ENCODE measurements around the gene CDS1.

Gene CDS1

GRCh38 chr4:84615355-84615754, 32.4 kb downstream of the CDS1 start:
- H3K27ac ChIP-seq (ENCODE audit: low read length), result no peak overlapping the region
- H3K79me2 ChIP-seq (ENCODE audit: low read length), result no peaks in the 10 kb centered on the region
- TF ChIP-seq CTCF (IDR thresholded peaks at IDR 0.05; ENCODE audit: low read depth, low read length) (no peak), EZH2phosphoT487 (IDR thresholded peaks at IDR 0.05; ENCODE audit: low read depth) (no peak)
- no peak overlapping the region for H3K9ac ChIP-seq (ENCODE audit: low read length)
- H3K36me3 ChIP-seq (replicated peaks; ENCODE audit: low read depth, low read length), result peaks cover under 1% of the 10 kb centered on the region
- peaks cover 17% of the 10 kb centered on the region for H3K4me1 ChIP-seq (ENCODE audit: low read length)
- no peaks in the 10 kb centered on the region for H3K9me3 ChIP-seq (ENCODE audit: insufficient read depth, low read length)
- H3K4me2 ChIP-seq (ENCODE audit: low read length), result no peak overlapping the region
- no peak overlapping the region for H3K4me3 ChIP-seq (ENCODE audit: low read length)
- no peak overlapping the region for H2AFZ ChIP-seq (ENCODE audit: low read depth, low read length)
- no peaks in the 10 kb centered on the region for H3K27me3 ChIP-seq (ENCODE audit: low read depth, low read length)
- H4K20me1 ChIP-seq (ENCODE audit: insufficient read depth, low read length), result no peaks in the 10 kb centered on the region

GRCh38 chr4:84622959-84623358, 40.0 kb downstream of the CDS1 start:
- Histone ChIP-seq H4K20me1 (ENCODE audit: insufficient read depth, low read length) (no peaks in the 10 kb centered on the region), H2AFZ (ENCODE audit: low read depth, low read length) (no peak overlapping the region), H3K4me2 (ENCODE audit: low read length) (no peak overlapping the region), H3K4me3 (ENCODE audit: low read length) (no peak overlapping the region), H3K9me3 (ENCODE audit: insufficient read depth, low read length) (no peaks in the 10 kb centered on the region), H3K36me3 (replicated peaks; ENCODE audit: low read depth, low read length) (no peaks in the 10 kb centered on the region), H3K27ac (ENCODE audit: low read length) (no peak overlapping the region), H3K9ac (ENCODE audit: low read length) (no peak overlapping the region), H3K4me1 (ENCODE audit: low read length) (0 out of 2 replicates have a peak, but pooled peaks cover 4% of the 10 kb centered on the region), H3K27me3 (ENCODE audit: low read depth, low read length) (no peaks in the 10 kb centered on the region), H3K79me2 (ENCODE audit: low read length) (no peaks in the 10 kb centered on the region)
- TF ChIP-seq CTCF (IDR thresholded peaks at IDR 0.05; ENCODE audit: low read depth, low read length), result no peak
- no peak for TF ChIP-seq EZH2phosphoT487 (IDR thresholded peaks at IDR 0.05; ENCODE audit: low read depth)

GRCh38 chr4:84623661-84624060, 40.7 kb downstream of the CDS1 start:
- Histone ChIP-seq H3K9me3 (ENCODE audit: insufficient read depth, low read length) (no peaks in the 10 kb centered on the region), H3K27me3 (ENCODE audit: low read depth, low read length) (no peaks in the 10 kb centered on the region), H4K20me1 (ENCODE audit: insufficient read depth, low read length) (no peaks in the 10 kb centered on the region), H3K4me2 (ENCODE audit: low read length) (no peak overlapping the region), H3K79me2 (ENCODE audit: low read length) (no peaks in the 10 kb centered on the region), H3K36me3 (replicated peaks; ENCODE audit: low read depth, low read length) (no peaks in the 10 kb centered on the region), H3K9ac (ENCODE audit: low read length) (no peak overlapping the region), H3K4me1 (ENCODE audit: low read length) (0 out of 2 replicates have a peak, but pooled peaks cover 4% of the 10 kb centered on the region), H2AFZ (ENCODE audit: low read depth, low read length) (no peak overlapping the region), H3K27ac (ENCODE audit: low read length) (no peak overlapping the region), H3K4me3 (ENCODE audit: low read length) (no peak overlapping the region)
- no peak for TF ChIP-seq EZH2phosphoT487 (IDR thresholded peaks at IDR 0.05; ENCODE audit: low read depth)
- no peak for TF ChIP-seq CTCF (IDR thresholded peaks at IDR 0.05; ENCODE audit: low read depth, low read length)

- Histone ChIP-seq H3K4me2 (ENCODE audit: low read length) (no peak overlapping the region), H3K9ac (ENCODE audit: low read length) (no peak overlapping the region), H3K9me3 (ENCODE audit: insufficient read depth, low read length) (no peaks in the 10 kb centered on the region), H3K4me1 (ENCODE audit: low read length) (0 out of 2 replicates have a peak, but pooled peaks cover 4% of the 10 kb centered on the region), H2AFZ (ENCODE audit: low read depth, low read length) (no peak overlapping the region), H3K36me3 (replicated peaks; ENCODE audit: low read depth, low read length) (no peaks in the 10 kb centered on the region), H3K79me2 (ENCODE audit: low read length) (no peaks in the 10 kb centered on the region), H3K4me3 (ENCODE audit: low read length) (no peak overlapping the region), H4K20me1 (ENCODE audit: insufficient read depth, low read length) (no peaks in the 10 kb centered on the region), H3K27me3 (ENCODE audit: low read depth, low read length) (no peaks in the 10 kb centered on the region), H3K27ac (ENCODE audit: low read length) (no peak overlapping the region)
- TF ChIP-seq EZH2phosphoT487 (IDR thresholded peaks at IDR 0.05; ENCODE audit: low read depth) (no peak), CTCF (IDR thresholded peaks at IDR 0.05; ENCODE audit: low read depth, low read length) (no peak)
These were observed 43.7 kb downstream of the CDS1 start for GRCh38 chr4:84626673-84627072.
